ENCODE measurements around the gene CCDC7.
"Not testable (repeated sequence)": the region's sequence is repeated elsewhere in the genome, so short reads cannot be mapped to it uniquely, and the experiment has no call there.

The CCDC7 gene

GRCh38 chr10:32454148-32454547, 8.2 kb downstream of the CCDC7 start:
- DNase-seq (ENCODE audit: low read depth in 2 of 2) = no peak

GRCh38 chr10:32459051-32459698, 13.2 kb downstream of the CCDC7 start:
- DNase-seq (ENCODE audit: low read depth in 2 of 2) = no peak

- no peak for DNase-seq (ENCODE audit: low read depth in 2 of 2)
These were observed 15.3 kb downstream of the CCDC7 start for GRCh38 chr10:32461203-32461602.

- no peak for DNase-seq (ENCODE audit: low read depth in 2 of 2)
These were observed 25.3 kb downstream of the CCDC7 start for GRCh38 chr10:32471232-32471631.

GRCh38 chr10:32477499-32477898, 31.6 kb downstream of the CCDC7 start:
- no peak for DNase-seq (ENCODE audit: low read depth in 2 of 2)

- no peak for DNase-seq (ENCODE audit: low read depth in 2 of 2)
These were observed 35.7 kb downstream of the CCDC7 start for GRCh38 chr10:32481606-32482005.

GRCh38 chr10:32483019-32483502, 37.1 kb downstream of the CCDC7 start:
- DNase-seq (ENCODE audit: low read depth in 2 of 2) = not testable (repeated sequence)

- DNase-seq (ENCODE audit: low read depth in 2 of 2) = not testable (repeated sequence)
These were observed 42.1 kb downstream of the CCDC7 start for GRCh38 chr10:32488038-32488437.

GRCh38 chr10:32489158-32489557, 43.2 kb downstream of the CCDC7 start:
- no peak for DNase-seq (ENCODE audit: low read depth in 2 of 2)

GRCh38 chr10:32489901-32490300, 44.0 kb downstream of the CCDC7 start:
- no peak for DNase-seq (ENCODE audit: low read depth in 2 of 2)

- not testable (repeated sequence) for DNase-seq (ENCODE audit: low read depth in 2 of 2)
These were observed 48.6 kb downstream of the CCDC7 start for GRCh38 chr10:32494562-32494961.

GRCh38 chr10:32500136-32500535, 54.2 kb downstream of the CCDC7 start:
- DNase-seq (ENCODE audit: low read depth in 2 of 2) = not testable (repeated sequence)

- no peak for DNase-seq (ENCODE audit: low read depth in 2 of 2)
These were observed 56.0 kb downstream of the CCDC7 start for GRCh38 chr10:32501906-32502305.

- not testable (repeated sequence) for DNase-seq (ENCODE audit: low read depth in 2 of 2)
These were observed 60.0 kb downstream of the CCDC7 start for GRCh38 chr10:32505762-32506420.

GRCh38 chr10:32511599-32511998, 65.7 kb downstream of the CCDC7 start:
- no peak for DNase-seq (ENCODE audit: low read depth in 2 of 2)

- DNase-seq (ENCODE audit: low read depth in 2 of 2) = no peak
These were observed 70.9 kb downstream of the CCDC7 start for GRCh38 chr10:32516567-32517495.

GRCh38 chr10:32530231-32530630, 84.3 kb downstream of the CCDC7 start:
- no peak for DNase-seq (ENCODE audit: low read depth in 2 of 2)

- DNase-seq (ENCODE audit: low read depth in 2 of 2) = no peak
These were observed 92.3 kb downstream of the CCDC7 start for GRCh38 chr10:32538256-32538655.

GRCh38 chr10:32540691-32541470, 94.9 kb downstream of the CCDC7 start:
- no peak for DNase-seq (ENCODE audit: low read depth in 2 of 2)

- no peak for DNase-seq (ENCODE audit: low read depth in 2 of 2)
These were observed 102.3 kb downstream of the CCDC7 start for GRCh38 chr10:32548208-32548607.

- no peak for DNase-seq (ENCODE audit: low read depth in 2 of 2)
These were observed 110.9 kb downstream of the CCDC7 start for GRCh38 chr10:32556783-32557395.

Measured in stimulated activated CD8-positive, alpha-beta memory T cell treated with anti-CD3 and anti-CD28 coated beads, Interleukin-15, amount 100 ng/mL, for 48 hours (primary cell).